ENCODE data around the gene EIF4G1.

EIF4G1 gene

DNA sequence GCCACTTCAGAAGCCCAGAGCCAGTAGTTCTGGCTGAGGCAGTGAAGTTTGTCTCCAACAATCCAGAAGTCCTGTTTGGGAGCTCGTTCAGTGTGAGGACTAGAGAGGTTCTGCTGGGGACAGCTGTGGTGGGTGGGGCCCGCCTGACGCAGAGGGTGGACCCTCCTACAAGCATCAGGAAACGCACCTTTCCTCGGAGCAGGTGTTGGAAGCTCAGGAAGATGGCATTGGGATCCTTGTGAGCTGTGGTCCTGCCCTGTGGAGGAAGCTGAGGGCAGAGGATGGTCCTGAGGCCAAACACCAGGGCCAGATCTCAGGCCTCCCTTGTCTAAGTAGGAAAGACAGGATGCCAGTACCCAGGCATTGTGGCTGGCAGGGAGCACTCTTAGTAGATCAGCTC is 58.5 kb downstream of the EIF4G1 start:
- no peak for DNase-seq

DNA sequence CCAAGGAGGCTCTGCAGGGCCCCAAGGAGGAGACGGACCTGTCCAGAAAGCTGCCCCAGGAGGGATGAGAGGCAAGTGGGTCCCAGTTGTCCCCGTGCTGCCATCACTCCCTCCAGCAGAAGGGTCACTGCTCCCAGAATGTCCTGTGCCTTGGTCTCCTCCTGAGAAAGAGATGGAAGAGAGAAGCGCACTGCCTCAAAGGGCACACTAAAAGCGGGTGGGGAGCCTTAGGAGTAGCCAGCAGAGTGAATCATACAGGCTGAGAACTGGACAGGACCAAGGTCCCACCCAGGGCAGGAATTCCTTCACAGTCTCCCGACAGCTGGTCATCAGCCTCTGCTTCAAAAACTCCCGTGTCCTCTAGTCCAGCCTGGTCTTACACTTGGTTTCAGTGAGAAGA is 59.0 kb downstream of the EIF4G1 start:
- no peak for DNase-seq

DNA sequence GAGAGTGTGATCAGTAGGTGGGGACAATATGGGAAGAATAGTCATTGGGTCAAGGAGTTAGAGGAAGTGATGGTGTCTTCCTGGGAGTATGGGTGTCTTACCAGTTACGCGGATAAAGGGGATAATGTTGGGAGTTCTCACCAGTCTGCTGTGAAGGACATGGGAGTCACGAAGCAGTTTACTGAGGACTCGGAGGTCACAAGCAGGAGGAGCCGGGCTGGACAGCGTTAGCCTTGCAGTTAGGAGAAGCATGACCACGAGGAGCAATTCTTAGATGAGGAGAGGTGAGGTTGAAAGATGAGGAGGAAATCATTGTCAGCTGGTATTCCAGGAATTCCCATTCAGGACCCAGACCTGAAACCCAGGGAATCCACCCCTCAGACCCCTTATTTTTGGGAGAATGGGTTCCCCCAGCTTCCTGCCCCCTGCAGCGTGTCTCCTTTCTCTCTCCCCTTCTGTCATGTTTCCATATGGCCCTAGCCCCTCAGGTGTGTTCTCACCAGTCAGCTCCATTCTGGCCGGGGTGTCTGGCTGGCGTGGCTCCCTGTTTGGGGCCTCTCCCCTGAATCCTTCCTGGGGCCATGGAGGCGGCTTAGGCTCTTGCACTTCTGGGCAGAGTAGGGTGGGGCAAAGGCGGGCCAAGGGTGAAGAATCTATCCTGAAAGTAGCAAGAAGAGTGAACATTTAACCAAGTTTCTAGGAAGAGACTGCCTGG is 61.5 kb downstream of the EIF4G1 start:
- DNase-seq: no peak

DNA sequence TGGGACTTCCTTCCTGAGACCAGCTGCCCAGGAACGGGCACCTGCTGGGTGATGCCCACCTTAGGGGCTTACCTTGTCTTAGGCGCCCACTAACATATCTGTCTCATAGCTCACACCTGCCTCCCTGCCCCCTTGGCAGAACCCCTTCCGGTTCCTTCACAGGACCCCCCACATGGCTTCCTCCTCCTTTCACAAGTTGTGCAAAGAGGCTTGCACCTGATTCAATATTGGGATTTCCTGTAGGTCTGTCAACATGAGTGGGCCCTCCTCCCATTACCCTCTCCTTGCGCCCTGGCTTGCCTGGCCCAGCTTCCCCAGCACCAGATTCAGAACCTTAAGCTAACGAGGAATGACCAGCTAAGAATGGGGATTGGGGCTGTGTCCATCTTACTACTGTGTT is 63.0 kb downstream of the EIF4G1 start:
- no peak for DNase-seq

DNA sequence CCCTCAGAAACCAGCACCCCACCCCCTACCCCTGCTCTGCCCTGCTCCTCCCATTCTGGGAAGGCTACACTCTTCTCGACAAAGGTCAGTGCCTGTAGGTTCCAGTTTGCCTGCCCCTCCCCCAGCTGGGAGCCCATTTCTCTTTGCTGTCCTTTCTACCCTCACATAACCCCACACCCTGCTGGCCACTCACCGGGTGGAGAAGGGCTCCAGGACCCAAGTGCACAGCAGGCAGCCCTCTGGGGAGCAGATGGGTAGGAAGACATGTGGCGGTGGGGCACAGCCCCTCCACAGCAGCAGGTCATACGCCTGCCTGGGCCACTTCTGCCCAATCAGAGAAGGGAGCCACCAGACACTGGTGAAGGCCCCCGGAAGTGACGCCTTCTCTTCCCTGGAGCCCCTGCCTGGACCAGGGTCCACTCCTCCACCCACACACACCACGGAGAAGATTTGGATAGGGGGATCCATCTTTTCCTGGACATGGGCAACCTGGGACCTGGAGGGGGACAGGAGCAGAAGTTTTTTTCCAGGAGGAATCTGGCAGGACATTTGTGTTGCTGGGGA is 63.6 kb downstream of the EIF4G1 start, which contains the start of gene THPO:
THPO (minus strand) TSS at position 326 of the 564 bp plus-strand sequence. CDS start 1,948 bp downstream, outside the sequence.
- peak; percentile 37 for DNase-seq

DNA sequence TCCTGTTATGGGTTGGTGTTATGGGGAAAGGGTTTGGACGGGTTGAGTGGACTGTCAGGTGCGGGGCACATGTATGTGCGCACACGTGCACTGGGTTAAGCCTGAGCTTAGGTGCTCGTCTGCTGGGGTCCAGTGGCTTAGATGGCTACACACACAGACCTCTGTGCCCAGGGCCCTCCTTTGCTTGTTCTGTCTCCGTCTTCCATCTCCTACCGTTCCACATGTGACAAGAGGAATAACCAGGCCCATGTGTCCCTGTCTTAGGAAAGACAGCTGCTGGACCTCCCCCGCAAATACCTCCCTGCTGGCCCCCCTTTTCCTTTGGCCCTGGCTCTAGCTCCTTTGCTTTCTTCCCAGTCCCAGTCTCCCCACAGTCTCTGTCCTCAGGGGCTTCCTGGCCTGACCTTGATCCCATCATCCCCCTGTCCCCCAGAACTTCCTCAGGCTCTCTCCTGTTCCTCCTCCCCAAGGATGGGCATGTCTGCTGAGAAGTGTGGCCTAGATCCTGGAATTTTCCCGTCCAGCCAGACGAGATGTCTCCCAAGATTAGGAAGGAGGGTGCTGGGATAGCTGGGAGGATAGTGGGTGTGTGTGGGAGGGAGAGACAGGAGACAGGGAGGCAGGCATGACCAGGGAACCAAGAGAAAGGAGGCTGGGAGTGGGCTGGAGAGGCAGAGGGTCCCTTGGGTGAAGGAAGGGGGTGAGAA is 64.4 kb downstream of the EIF4G1 start:
- no peak for DNase-seq

DNA sequence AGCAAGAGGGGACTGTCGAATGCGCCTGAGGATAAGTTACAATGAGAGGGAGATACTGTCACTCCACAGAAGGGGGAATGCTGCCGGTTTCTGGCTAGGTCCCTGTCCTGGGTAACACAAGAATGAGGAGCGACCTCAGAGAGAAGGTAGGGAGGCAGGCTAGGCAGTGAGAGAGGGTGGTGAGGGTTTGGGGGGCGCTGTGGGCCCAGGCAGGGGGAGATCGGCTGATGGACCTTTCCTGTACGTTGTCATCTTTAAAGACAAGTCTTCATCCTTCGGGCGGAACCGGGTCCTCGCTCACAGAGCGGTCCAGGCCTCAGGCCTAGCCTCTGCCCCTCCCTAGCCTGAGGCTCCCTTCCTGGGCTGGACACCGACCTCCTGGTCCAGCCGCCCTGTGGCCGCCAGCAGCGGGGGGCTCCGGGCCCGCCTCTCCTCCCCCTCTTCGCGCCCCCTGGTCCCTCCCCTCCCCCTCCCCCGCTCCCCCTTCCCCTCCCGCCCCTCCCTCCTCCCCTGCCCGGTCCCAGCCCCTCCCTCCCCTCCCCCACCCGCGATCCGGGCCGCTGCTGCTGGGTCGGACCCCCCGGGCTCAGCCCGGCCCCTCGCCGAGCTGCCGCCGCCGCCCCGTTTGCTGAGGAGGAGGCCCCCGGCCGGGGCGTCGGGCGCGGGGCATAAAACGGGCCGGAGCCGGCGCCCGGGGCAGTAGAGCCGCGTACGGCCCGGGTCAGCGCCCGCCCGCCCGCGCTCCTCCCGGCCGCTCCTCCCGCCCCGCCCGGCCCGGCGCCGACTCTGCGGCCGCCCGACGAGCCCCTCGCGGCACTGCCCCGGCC is 65.2 kb downstream of the EIF4G1 start, which contains the start of gene CHRD:
CHRD (plus strand) TSS at position 697 of the 827 bp plus-strand sequence. CDS start 265 bp downstream, outside the sequence.
- DNase-seq: no peak

DNA sequence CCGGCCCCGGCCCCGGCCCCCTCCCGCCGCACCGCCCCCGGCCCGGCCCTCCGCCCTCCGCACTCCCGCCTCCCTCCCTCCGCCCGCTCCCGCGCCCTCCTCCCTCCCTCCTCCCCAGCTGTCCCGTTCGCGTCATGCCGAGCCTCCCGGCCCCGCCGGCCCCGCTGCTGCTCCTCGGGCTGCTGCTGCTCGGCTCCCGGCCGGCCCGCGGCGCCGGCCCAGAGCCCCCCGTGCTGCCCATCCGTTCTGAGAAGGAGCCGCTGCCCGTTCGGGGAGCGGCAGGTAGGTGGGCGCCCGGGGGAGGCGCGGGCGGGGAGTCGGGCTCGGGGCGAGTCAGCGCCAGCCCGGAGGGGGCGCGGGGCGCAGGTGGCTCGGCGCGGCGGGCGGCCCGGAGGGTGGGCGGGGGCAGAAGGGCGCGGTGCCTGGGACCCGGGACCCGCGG is 65.8 kb downstream of the EIF4G1 start:
- peak; percentile 55 for DNase-seq

DNA sequence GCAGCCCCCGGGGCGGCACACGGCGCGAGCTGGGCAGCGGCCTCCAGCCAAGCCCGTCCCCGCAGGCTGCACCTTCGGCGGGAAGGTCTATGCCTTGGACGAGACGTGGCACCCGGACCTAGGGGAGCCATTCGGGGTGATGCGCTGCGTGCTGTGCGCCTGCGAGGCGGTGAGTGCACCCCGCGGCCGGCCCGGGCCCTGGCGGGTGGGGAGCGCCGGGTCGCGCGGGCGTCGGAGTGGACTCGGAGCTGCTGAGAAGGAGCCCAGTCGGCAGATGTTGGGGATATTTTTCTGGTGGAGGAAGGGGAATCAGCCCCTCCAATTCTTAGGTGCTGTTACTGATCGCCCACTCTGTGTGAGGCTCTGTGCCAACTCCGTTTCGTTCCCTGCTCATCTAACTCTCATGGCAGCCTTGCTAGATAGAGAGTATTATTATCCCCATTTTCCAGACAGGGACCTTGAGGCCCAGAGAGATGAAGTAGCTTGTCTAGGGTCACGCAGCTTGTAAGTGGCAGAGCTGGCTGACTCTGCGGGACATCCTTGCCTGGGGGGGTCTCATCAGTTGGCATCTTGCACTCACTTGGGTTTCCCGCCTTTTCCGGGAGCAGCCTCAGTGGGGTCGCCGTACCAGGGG is 66.3 kb downstream of the EIF4G1 start:
- DNase-seq: no peak

DNA sequence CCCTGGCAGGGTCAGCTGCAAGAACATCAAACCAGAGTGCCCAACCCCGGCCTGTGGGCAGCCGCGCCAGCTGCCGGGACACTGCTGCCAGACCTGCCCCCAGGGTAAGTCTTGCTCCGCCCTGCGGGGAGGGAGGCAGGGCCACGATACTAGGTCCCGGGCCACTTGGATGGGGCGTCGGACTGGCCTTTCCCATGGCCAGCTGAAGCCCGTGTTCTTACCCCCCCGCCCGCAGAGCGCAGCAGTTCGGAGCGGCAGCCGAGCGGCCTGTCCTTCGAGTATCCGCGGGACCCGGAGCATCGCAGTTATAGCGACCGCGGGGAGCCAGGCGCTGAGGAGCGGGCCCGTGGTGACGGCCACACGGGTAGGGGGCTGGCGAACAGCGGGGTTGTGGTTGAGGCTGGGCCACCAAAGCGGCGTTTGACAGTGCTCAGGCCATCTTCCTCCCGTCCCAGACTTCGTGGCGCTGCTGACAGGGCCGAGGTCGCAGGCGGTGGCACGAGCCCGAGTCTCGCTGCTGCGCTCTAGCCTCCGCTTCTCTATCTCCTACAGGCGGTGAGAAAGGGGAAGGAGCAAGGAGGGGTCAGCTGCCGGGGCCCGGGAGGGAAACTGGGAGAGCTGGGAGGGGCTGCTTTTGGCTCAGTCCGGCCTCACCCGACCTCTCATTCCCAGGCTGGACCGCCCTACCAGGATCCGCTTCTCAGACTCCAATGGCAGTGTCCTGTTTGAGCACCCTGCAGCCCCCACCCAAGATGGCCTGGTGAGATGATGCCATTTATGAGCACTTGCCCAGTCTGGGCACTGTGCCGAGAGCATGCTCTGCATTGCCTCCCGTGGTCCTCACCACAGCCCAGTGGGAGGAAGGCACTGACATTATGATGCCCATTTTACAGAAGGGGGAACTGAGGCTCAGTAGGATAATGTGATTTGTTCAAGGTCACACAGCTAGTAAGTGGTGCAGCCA is 67.1 kb downstream of the EIF4G1 start:
- no peak for DNase-seq

DNA sequence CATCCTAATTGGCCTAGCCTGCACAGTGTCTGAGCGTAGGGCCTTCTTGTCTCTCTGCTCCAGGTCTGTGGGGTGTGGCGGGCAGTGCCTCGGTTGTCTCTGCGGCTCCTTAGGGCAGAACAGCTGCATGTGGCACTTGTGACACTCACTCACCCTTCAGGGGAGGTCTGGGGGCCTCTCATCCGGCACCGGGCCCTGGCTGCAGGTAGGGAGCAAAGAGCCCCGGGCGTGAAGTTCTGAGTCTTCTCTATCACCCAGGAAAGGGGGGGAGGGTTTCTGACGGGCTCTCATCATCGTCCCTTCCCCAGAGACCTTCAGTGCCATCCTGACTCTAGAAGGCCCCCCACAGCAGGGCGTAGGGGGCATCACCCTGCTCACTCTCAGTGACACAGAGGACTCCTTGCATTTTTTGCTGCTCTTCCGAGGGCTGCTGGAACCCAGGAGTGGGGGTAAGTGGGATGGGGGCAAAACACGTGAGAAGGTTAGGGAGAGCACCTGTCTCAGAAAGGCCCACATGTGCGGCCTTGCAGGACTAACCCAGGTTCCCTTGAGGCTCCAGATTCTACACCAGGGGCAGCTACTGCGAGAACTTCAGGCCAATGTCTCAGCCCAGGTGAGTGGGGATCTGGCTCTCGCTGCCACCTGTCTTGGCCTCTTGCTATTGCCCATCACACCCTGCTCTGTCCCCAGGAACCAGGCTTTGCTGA is 68.1 kb downstream of the EIF4G1 start:
- DNase-seq: no peak

DNA sequence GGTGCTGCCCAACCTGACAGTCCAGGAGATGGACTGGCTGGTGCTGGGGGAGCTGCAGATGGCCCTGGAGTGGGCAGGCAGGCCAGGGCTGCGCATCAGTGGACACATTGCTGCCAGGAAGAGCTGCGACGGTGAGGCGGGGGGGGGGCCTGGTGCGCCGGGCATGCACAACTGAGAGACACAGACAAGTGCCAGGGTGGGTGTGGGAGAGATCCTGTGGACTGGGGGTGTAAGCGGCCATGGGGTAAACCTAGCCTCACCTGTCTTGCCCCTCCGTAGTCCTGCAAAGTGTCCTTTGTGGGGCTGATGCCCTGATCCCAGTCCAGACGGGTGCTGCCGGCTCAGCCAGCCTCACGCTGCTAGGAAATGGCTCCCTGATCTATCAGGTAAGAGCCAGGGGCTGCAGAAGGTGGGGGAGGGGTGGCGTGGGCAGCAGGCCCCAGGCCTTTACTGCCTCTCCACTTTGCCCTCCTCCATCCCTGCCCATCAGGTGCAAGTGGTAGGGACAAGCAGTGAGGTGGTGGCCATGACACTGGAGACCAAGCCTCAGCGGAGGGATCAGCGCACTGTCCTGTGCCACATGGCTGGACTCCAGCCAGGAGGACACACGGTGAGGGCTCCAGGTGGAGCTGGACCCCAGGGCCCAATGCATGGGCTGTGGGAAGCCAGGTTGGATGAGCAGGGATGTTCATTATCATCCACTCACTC is 68.8 kb downstream of the EIF4G1 start:
- DNase-seq: no peak

DNA sequence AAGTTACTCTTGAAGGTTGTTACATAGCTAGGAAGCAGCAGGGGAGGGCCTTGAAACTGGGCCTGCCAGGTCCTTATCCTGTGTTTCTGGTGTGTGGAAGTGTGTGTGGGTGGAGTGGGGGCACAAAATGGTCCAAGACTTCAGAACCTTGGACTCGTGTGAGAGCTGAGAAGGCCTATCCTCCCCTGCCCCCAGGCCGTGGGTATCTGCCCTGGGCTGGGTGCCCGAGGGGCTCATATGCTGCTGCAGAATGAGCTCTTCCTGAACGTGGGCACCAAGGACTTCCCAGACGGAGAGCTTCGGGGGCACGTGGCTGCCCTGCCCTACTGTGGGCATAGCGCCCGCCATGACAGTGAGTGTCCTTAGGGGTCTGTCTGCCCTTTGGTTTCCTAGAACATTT is 69.9 kb downstream of the EIF4G1 start:
- no peak for DNase-seq

Data from RPMI8226 (cell line).